Measurements from ENCODE around the gene FHIP1A. TPM values are rescaled to one million over a fixed set of nuclear protein-coding genes. Genes with fewer than 3 reads are reported as not detected.

The FHIP1A gene
- total RNA-seq, 2 experiments from 2014 or later, result 2.4 to 3.2 TPM

- Histone ChIP-seq H3K27me3 (ENCODE audit: control insufficient read depth in 1 of 2, insufficient read depth in 2 of 2, low read length in 2 of 2) (no peaks in the 10 kb centered on the region), H3K36me3 (ENCODE audit: insufficient read depth, low read length) (no peaks in the 10 kb centered on the region), H3K4me3 (ENCODE audit: low read length) (no peak overlapping the region), H3K9me3 (ENCODE audit: control insufficient read depth in 1 of 2, insufficient read depth in 1 of 2, low read length in 2 of 2) (no peaks in the 10 kb centered on the region), H3K27ac (ENCODE audit: low read depth in 1 of 2, low read length in 2 of 2) (no peak overlapping the region), H3K4me1 (ENCODE audit: insufficient read depth, low read length) (no peaks in the 10 kb centered on the region)
- CTCF ChIA-PET, result no interaction called here
- Mint-ChIP-seq H3K36me3 (ENCODE audit: low read depth) (no peaks in the 10 kb centered on the region), H3K27ac (no peak overlapping the region), H3K4me3 (no peak overlapping the region), H3K4me1 (ENCODE audit: low read depth) (no peaks in the 10 kb centered on the region), H3K27me3 (peaks cover 6% of the 10 kb centered on the region), H3K9me3 (no peaks in the 10 kb centered on the region)
- POLR2A ChIA-PET, result interaction anchor here (1.0 kb wide), 1 partner anchor 25 kb away, joined by 3 read pairs; no protein-coding TSS in a partner anchor
- ATAC-seq (ENCODE audit: poor library complexity), result no peak
- intact Hi-C loops (cut with DNase I, micrococcal nuclease), result loop anchor here in 1 of 2 experiments (5.0 kb wide), 1 partner anchor 67 kb away; no protein-coding TSS in a partner anchor
- DNase-seq, result no peak
- TF ChIP-seq CTCF (IDR thresholded peaks at IDR 0.05), result no peak
These were observed 45.5 kb downstream of the FHIP1A start for GRCh38 chr4:151454513-151454912.

- Histone ChIP-seq H3K27ac (ENCODE audit: low read depth in 1 of 2, low read length in 2 of 2) (no peak overlapping the region), H3K4me3 (ENCODE audit: low read length) (no peak overlapping the region), H3K9me3 (ENCODE audit: control insufficient read depth in 1 of 2, insufficient read depth in 1 of 2, low read length in 2 of 2) (no peaks in the 10 kb centered on the region), H3K36me3 (ENCODE audit: insufficient read depth, low read length) (no peaks in the 10 kb centered on the region), H3K4me1 (ENCODE audit: insufficient read depth, low read length) (no peaks in the 10 kb centered on the region), H3K27me3 (ENCODE audit: control insufficient read depth in 1 of 2, insufficient read depth in 2 of 2, low read length in 2 of 2) (no peaks in the 10 kb centered on the region)
- CTCF ChIA-PET, result no interaction called here
- no peaks in the 10 kb centered on the region for H3K36me3 Mint-ChIP-seq (ENCODE audit: low read depth)
- H3K4me1 Mint-ChIP-seq (ENCODE audit: low read depth), result no peaks in the 10 kb centered on the region
- ATAC-seq (ENCODE audit: poor library complexity) (no peak), DNase-seq (no peak)
- no peak for TF ChIP-seq CTCF (IDR thresholded peaks at IDR 0.05)
- no peak overlapping the region for H3K27ac Mint-ChIP-seq
- no peak overlapping the region for H3K4me3 Mint-ChIP-seq
- POLR2A ChIA-PET, result interaction anchor here (1.0 kb wide), 1 partner anchor 26 kb away, joined by 3 read pairs; no protein-coding TSS in a partner anchor
- peaks cover 6% of the 10 kb centered on the region for H3K27me3 Mint-ChIP-seq
- no peaks in the 10 kb centered on the region for H3K9me3 Mint-ChIP-seq
- intact Hi-C loops (cut with DNase I, micrococcal nuclease), result no loop called here
These were observed 46.2 kb downstream of the FHIP1A start for GRCh38 chr4:151455212-151455611.

GRCh38 chr4:151458148-151458547 is 49.2 kb downstream of the FHIP1A start:
- ChIA-PET CTCF (no interaction called here), POLR2A (no interaction called here)
- ATAC-seq (ENCODE audit: poor library complexity) (no peak), DNase-seq (no peak)
- Histone ChIP-seq H3K4me3 (ENCODE audit: low read length) (no peak overlapping the region), H3K4me1 (ENCODE audit: insufficient read depth, low read length) (no peaks in the 10 kb centered on the region), H3K9me3 (ENCODE audit: control insufficient read depth in 1 of 2, insufficient read depth in 1 of 2, low read length in 2 of 2) (no peaks in the 10 kb centered on the region), H3K27ac (ENCODE audit: low read depth in 1 of 2, low read length in 2 of 2) (no peak overlapping the region), H3K36me3 (ENCODE audit: insufficient read depth, low read length) (no peaks in the 10 kb centered on the region), H3K27me3 (ENCODE audit: control insufficient read depth in 1 of 2, insufficient read depth in 2 of 2, low read length in 2 of 2) (no peaks in the 10 kb centered on the region)
- H3K4me3 Mint-ChIP-seq, result no peak overlapping the region
- H3K27me3 Mint-ChIP-seq, result peaks cover 25% of the 10 kb centered on the region
- no peak overlapping the region for H3K27ac Mint-ChIP-seq
- no peak for TF ChIP-seq CTCF (IDR thresholded peaks at IDR 0.05)
- intact Hi-C loops (cut with DNase I, micrococcal nuclease), result no loop called here
- no peaks in the 10 kb centered on the region for H3K36me3 Mint-ChIP-seq (ENCODE audit: low read depth)
- H3K9me3 Mint-ChIP-seq, result no peaks in the 10 kb centered on the region
- H3K4me1 Mint-ChIP-seq (ENCODE audit: low read depth), result no peaks in the 10 kb centered on the region

Other genes with a start within 250 kb of the FHIP1A start
- not detected for gene PRSS48, start 132.0 kb upstream of the FHIP1A start, total RNA-seq
- under 1 TPM in 1 of 2 experiments, not detected in 1; 0.27 TPM for gene SH3D19, start 83.6 kb upstream of the FHIP1A start, total RNA-seq